Adipocyte (in vitro differentiated cells): ENCODE results near the gene PTGIR.

Experiments
- DNase-seq: peaks from one replicate; pipeline ENCODE4 v3.0.0-alpha.2; 2015; ENCODE audit warnings: low read depth
- H3K27me3 ChIP-seq: replicated peaks from 2 replicates; pipeline ENCODE4 v1.7.0; 2013; ENCODE audit warnings: mild to moderate bottlenecking, low read length, moderate library complexity; ENCODE audit not compliant: control insufficient read depth, insufficient read depth
- H3K36me3 ChIP-seq: 2 replicates; pipeline ENCODE4 v1.7.0; 2013; ENCODE audit warnings: low read length, mild to moderate bottlenecking, moderate library complexity; ENCODE audit not compliant: control insufficient read depth, insufficient read depth, severe bottlenecking
- H3K4me1 ChIP-seq: 2 replicates; pipeline ENCODE4 v1.7.0; 2013; ENCODE audit warnings: mild to moderate bottlenecking, low read length, moderate library complexity; ENCODE audit not compliant: control insufficient read depth, insufficient read depth
- H3K4me3 ChIP-seq: 2 replicates; pipeline ENCODE4 v1.7.0; 2013; ENCODE audit warnings: mild to moderate bottlenecking, low read length, moderate library complexity
- H3K9ac ChIP-seq: 2 replicates; pipeline ENCODE4 v1.7.0; 2013; ENCODE audit warnings: mild to moderate bottlenecking, low read length, moderate library complexity
- H3K9me3 ChIP-seq: 2 replicates; pipeline ENCODE4 v1.7.0; 2013; ENCODE audit warnings: mild to moderate bottlenecking, low read length, moderate library complexity; ENCODE audit not compliant: control insufficient read depth

The PTGIR gene

DNA sequence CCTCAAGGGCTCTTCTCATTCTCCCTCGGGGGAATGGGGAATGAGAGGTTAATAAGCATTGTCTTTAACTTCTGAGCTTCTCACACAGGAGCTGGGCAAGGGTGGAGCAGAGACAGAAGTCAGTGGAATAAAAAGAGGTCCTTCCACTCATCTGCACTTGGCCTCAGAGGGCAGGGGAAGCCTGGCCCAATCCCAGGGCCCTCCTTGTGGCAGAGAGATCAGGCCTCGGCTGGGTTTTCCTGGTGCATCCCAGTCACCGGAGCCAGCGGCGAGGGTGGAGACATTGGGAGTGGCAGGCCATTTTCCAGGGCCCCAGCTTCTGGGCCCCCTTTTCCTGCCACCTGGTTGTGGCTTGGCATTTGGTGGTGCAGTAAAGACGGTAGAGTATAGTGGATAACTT is 13.1 kb downstream of the PTGIR start:
- DNase-seq: no peak
- no peak overlapping the region for H3K4me3 ChIP-seq
- no peak overlapping the region for H3K9ac ChIP-seq
- H3K4me1 ChIP-seq: peaks cover 9% of the 10 kb centered on the region
- H3K27me3 ChIP-seq: no peaks in the 10 kb centered on the region
- H3K36me3 ChIP-seq: peaks cover 34% of the 10 kb centered on the region
- no peaks in the 10 kb centered on the region for H3K9me3 ChIP-seq

DNA sequence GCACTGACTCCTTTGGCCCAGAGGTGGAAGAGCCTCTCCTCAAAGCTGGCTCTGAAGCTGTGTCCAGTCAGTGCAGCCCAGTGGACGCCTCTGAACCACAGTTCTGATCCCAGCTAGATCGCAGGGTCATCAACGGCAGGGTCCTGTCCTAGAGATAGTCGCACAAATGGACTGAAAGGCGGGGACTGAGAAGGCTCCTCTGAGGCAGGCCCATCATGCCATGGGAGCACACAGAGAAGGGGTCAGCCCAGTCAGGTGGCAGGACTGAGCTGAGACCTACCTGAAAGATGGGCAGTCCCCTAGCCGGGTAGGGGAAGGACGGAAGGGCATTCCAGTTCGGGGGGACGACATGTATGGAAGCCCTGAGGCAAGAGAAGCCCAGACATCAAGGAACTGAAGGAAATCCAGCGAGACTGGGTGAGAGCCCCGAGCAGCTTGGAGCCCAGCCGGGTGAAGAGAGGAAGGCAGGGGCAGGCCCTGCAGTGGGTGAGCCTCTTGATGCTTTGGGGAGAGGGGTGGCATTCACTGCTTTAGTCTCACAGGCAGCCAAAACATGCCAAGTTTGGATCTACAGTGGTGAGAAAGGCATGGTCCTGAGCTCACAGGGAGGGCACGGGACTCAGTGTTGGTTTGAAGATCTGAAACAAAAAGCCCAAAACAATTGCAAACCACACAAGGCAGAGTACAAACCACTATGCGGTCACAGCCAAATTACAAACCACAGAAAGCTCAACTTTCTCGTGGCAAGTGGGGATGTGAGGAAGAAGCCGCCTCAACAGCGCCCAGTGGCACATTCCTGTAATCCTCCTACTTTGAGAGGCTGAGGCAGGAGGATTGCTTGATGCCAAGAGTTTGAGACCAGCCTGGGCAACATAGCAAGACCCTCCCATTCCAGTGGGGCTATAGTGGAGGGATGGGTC is 13.8 kb downstream of the PTGIR start:
- peaks cover 41% of the 10 kb centered on the region for H3K36me3 ChIP-seq
- no peak overlapping the region for H3K9ac ChIP-seq
- H3K4me3 ChIP-seq: no peak overlapping the region
- no peaks in the 10 kb centered on the region for H3K9me3 ChIP-seq
- DNase-seq: no peak
- no peaks in the 10 kb centered on the region for H3K27me3 ChIP-seq
- H3K4me1 ChIP-seq: peaks cover 9% of the 10 kb centered on the region

DNA sequence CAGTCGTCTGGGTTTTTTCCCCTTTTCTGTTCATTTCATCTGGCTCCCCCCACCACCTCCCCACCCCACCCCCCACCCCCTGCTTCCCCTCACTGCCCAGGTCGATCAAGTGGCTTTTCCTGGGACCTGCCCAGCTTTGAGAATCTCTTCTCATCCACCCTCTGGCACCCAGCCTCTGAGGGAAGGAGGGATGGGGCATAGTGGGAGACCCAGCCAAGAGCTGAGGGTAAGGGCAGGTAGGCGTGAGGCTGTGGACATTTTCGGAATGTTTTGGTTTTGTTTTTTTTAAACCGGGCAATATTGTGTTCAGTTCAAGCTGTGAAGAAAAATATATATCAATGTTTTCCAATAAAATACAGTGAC is 14.5 kb downstream of the PTGIR start:
- H3K4me1 ChIP-seq: peaks cover 9% of the 10 kb centered on the region
- H3K4me3 ChIP-seq: no peak overlapping the region
- H3K27me3 ChIP-seq: no peaks in the 10 kb centered on the region
- H3K9me3 ChIP-seq: no peaks in the 10 kb centered on the region
- no peak for DNase-seq
- no peak overlapping the region for H3K9ac ChIP-seq
- peaks cover 47% of the 10 kb centered on the region for H3K36me3 ChIP-seq

DNA sequence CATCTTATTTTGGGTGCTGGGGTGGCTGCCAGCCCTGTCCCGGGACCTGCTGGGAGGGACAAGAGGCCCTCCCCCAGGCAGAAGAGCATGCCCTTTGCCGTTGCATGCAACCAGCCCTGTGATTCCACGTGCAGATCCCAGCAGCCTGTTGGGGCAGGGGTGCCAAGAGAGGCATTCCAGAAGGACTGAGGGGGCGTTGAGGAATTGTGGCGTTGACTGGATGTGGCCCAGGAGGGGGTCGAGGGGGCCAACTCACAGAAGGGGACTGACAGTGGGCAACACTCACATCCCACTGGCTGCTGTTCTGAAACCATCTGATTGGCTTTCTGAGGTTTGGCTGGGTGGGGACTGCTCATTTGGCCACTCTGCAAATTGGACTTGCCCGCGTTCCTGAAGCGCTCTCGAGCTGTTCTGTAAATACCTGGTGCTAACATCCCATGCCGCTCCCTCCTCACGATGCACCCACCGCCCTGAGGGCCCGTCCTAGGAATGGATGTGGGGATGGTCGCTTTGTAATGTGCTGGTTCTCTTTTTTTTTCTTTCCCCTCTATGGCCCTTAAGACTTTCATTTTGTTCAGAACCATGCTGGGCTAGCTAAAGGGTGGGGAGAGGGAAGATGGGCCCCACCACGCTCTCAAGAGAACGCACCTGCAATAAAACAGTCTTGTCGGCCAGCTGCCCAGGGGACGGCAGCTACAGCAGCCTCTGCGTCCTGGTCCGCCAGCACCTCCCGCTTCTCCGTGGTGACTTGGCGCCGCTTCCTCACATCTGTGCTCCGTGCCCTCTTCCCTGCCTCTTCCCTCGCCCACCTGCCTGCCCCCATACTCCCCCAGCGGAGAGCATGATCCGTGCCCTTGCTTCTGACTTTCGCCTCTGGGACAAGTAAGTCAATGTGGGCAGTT is 15.1 kb downstream of the PTGIR start:
- no peaks in the 10 kb centered on the region for H3K9me3 ChIP-seq
- H3K4me1 ChIP-seq: peaks cover 14% of the 10 kb centered on the region
- H3K27me3 ChIP-seq: no peaks in the 10 kb centered on the region
- H3K9ac ChIP-seq: no peak overlapping the region
- peaks cover 47% of the 10 kb centered on the region for H3K36me3 ChIP-seq
- no peak overlapping the region for H3K4me3 ChIP-seq
- no peak for DNase-seq

DNA sequence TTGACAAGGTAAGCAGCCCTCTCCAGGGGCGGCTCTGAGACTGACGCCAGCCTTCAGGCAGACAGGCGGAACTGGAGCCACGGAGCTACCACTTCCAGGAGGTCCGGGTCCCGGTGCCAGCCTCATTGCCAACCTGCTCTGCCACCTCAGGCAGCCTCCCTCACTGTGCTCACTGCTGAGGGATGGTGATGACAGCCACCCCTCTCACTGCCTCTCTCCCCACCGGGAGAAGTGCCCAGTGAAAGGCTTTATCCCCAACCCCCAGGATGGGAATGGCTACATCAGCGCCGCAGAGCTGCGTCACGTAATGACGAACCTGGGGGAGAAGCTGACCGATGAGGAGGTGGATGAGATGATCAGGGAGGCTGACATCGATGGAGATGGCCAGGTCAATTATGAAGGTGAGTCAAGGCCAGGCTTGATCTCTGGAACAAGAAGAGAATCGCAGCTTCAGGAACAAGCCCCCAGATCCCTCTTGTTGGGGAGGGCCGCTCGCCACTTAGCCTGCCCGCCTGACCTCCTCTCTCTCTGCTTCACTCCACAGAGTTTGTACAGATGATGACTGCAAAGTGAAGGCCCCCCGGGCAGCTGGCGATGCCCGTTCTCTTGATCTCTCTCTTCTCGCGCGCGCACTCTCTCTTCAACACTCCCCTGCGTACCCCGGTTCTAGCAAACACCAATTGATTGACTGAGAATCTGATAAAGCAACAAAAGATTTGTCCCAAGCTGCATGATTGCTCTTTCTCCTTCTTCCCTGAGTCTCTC is 16.1 kb downstream of the PTGIR start:
- peaks cover 47% of the 10 kb centered on the region for H3K36me3 ChIP-seq
- H3K9me3 ChIP-seq: no peaks in the 10 kb centered on the region
- no peak overlapping the region for H3K4me3 ChIP-seq
- no peaks in the 10 kb centered on the region for H3K27me3 ChIP-seq
- no peak overlapping the region for H3K9ac ChIP-seq
- H3K4me1 ChIP-seq: peaks cover 23% of the 10 kb centered on the region
- DNase-seq: no peak

DNA sequence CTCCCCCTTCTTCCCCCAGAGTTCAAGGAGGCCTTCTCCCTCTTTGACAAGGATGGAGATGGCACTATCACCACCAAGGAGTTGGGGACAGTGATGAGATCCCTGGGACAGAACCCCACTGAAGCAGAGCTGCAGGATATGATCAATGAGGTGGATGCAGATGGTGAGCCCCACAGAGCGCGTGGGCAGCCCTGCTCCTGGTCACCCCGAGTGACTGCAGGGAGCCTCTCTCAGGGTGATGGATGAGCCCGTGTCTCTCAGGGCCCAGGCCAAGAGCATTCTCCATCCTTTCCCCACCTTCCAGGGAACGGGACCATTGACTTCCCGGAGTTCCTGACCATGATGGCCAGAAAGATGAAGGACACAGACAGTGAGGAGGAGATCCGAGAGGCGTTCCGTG is 16.7 kb downstream of the PTGIR start:
- no peak for DNase-seq
- H3K4me3 ChIP-seq: no peak overlapping the region
- H3K4me1 ChIP-seq: peaks cover 29% of the 10 kb centered on the region
- no peaks in the 10 kb centered on the region for H3K27me3 ChIP-seq
- no peaks in the 10 kb centered on the region for H3K9me3 ChIP-seq
- H3K9ac ChIP-seq: no peak overlapping the region
- H3K36me3 ChIP-seq: peaks cover 47% of the 10 kb centered on the region

DNA sequence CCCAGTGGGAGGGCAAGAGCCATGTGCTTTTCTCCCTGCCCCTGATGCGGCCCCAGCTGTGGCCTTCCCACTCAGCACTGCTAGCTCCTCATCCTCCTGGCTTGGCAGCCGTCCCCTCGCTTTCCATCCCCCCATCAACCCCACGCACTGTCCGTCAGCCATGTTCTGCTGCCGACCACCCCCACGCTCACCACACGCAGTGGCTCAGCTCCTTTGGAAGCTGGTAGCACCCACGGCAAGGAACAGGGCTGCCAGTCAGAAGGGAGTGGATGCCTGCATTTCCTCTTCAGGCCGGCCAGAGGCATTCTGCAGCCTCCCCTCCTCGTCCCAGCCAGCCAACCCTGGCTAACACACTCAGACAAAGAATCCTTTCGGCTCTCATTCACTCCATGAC is 17.4 kb downstream of the PTGIR start:
- Histone ChIP-seq H3K36me3 (peaks cover 47% of the 10 kb centered on the region), H3K9me3 (no peaks in the 10 kb centered on the region)
- no peak for DNase-seq

DNA sequence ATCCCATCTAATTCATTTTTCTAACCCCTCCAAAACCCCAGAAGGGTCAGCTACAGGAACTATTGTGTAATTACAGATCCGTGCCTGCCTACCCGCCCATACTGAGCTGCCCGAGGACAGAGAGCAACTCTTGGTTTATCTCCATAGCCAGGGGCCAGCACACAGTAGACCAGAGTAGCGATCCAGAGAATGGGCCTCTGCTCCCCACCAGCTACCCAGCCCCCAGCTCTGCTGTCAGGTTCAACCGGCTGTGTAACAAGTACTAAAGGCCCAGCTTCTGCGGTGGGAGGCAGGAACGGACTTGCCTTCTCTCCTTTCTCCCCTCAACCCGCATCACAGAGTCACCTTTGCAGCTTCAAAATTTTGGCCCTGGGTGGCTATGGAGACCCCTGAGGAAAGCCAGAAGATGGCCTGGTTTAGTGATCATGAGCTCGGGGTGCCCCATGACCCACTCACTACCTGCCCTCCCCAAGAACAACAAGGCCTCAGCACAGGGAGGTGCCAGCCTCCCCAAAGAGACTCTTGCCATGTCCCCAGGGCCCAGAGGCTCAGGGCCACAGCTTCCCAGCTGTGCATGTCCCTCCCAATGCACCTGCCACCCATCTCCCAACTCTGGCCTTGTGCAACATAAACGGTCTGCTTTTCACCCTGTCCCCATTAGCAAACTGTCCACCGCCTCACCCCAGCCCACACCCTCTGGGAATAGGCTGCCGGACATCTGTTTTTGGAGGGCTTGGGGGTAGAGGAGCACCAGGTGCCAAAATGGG is 18.0 kb downstream of the PTGIR start:
- DNase-seq: no peak
- H3K4me1 ChIP-seq: peaks cover 33% of the 10 kb centered on the region
- H3K4me3 ChIP-seq: no peak overlapping the region
- no peaks in the 10 kb centered on the region for H3K27me3 ChIP-seq
- peaks cover 47% of the 10 kb centered on the region for H3K36me3 ChIP-seq
- H3K9me3 ChIP-seq: no peaks in the 10 kb centered on the region
- no peak overlapping the region for H3K9ac ChIP-seq

More for the DNA sequence above, 17.4 kb downstream of the PTGIR start:
- Histone ChIP-seq H3K4me3 (no peak overlapping the region), H3K9ac (no peak overlapping the region), H3K4me1 (peaks cover 33% of the 10 kb centered on the region), H3K27me3 (no peaks in the 10 kb centered on the region)

DNA sequence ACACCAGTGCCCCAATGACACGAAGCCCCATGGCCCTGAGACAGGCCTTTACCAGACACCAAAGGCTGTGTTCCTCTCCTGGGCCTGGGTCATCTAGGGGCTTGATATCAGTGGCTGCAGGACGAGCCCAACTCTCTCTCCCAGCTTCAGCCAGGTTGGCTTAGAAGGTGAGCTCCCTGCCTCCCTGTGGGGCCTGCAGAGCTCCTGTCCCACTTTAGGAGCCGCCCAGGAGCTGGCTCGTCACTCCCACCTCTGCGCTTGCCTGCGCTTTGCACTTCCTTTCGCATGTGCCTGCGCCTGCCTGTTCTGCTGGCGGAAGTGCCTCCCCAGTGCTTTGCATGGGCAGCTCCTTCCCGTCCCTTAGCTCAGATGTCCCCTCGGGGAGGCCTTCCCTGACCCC is 18.9 kb downstream of the PTGIR start:
- Histone ChIP-seq H3K36me3 (peaks cover 47% of the 10 kb centered on the region), H3K4me3 (no peak overlapping the region), H3K9ac (no peak overlapping the region), H3K9me3 (no peaks in the 10 kb centered on the region), H3K4me1 (peaks cover 33% of the 10 kb centered on the region), H3K27me3 (no peaks in the 10 kb centered on the region)
- DNase-seq: no peak

DNA sequence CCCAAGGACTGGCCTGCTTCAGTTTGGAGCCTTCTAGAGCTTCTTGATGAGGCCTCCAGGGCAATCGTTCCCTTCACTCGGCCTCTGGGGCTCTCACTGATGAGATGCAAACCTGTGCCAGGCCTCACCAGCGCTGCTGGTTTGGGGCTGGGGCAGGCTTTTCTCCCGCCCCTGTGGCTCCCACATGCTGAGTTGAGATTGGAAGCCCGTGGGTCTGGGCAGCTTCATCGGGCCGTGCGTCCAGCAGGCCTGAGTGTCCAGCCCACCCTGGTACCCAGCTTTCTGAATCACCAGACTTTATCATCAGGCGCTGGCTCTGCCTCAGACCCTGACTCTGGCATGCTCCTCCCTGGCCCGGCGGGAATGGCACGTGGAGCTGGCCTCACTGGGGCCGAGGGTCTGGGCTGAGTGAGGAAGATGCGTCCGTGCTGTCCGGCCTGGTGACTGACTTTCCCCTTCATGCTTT is 19.5 kb downstream of the PTGIR start:
- no peaks in the 10 kb centered on the region for H3K27me3 ChIP-seq
- H3K4me3 ChIP-seq: no peak overlapping the region
- peak overlapping the region; percentile 43 for H3K9ac ChIP-seq
- peaks cover 47% of the 10 kb centered on the region for H3K36me3 ChIP-seq
- H3K4me1 ChIP-seq: peaks cover 33% of the 10 kb centered on the region
- no peak for DNase-seq
- H3K9me3 ChIP-seq: no peaks in the 10 kb centered on the region
